HL-60 (cell line): ENCODE measurements around the gene EFHC1.

Experiments used
- GABPA ChIP-seq: IDR thresholded peaks from 2 replicates; pipeline ENCODE4 v1.6.1; 2012; ENCODE audit warnings: low read depth
- POLR2AphosphoS5 ChIP-seq: IDR thresholded peaks from 2 replicates; pipeline ENCODE4 v1.6.1; 2012; ENCODE audit warnings: low read depth
- SPI1 ChIP-seq: IDR thresholded peaks from 2 replicates; pipeline ENCODE4 v1.6.1; 2012; ENCODE audit warnings: low read depth, mild to moderate bottlenecking, borderline replicate concordance
- TF ChIP-seq, protein P1 (sequence below): IDR thresholded peaks from one replicate; pipeline ENCODE4 v1.5.1; 2011; ENCODE audit warnings: low read length, control low read depth, inconsistent platforms; ENCODE audit not compliant: insufficient read depth
- TF ChIP-seq, protein P2 (sequence below): IDR thresholded peaks from 2 replicates; pipeline ENCODE4 v1.6.1; 2012; ENCODE audit warnings: low read depth; ENCODE audit not compliant: insufficient replicate concordance

DNA sequence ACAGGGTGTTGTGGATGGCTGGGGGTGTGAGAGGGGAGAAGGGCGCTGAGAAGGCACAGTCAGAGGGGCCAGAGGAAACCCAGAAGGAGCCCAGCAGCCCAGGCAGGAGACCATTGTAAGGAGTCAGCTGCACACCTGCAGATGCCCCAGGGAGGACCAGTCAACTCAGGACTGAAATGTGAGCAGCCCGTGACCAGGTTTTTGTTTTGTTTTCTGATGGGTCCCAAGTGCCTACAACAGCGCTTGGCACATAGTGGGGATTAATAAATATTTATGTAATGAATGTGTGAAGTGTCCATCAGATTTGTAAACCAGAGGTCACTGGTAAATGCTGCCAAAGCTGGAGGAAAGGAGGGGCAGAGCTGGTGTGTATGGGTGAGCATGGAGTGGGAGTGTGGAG, 126.5 kb downstream of the EFHC1 start:
- TF ChIP-seq, protein P1, sequence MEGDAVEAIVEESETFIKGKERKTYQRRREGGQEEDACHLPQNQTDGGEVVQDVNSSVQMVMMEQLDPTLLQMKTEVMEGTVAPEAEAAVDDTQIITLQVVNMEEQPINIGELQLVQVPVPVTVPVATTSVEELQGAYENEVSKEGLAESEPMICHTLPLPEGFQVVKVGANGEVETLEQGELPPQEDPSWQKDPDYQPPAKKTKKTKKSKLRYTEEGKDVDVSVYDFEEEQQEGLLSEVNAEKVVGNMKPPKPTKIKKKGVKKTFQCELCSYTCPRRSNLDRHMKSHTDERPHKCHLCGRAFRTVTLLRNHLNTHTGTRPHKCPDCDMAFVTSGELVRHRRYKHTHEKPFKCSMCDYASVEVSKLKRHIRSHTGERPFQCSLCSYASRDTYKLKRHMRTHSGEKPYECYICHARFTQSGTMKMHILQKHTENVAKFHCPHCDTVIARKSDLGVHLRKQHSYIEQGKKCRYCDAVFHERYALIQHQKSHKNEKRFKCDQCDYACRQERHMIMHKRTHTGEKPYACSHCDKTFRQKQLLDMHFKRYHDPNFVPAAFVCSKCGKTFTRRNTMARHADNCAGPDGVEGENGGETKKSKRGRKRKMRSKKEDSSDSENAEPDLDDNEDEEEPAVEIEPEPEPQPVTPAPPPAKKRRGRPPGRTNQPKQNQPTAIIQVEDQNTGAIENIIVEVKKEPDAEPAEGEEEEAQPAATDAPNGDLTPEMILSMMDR, result no peak
- TF ChIP-seq, protein P2, sequence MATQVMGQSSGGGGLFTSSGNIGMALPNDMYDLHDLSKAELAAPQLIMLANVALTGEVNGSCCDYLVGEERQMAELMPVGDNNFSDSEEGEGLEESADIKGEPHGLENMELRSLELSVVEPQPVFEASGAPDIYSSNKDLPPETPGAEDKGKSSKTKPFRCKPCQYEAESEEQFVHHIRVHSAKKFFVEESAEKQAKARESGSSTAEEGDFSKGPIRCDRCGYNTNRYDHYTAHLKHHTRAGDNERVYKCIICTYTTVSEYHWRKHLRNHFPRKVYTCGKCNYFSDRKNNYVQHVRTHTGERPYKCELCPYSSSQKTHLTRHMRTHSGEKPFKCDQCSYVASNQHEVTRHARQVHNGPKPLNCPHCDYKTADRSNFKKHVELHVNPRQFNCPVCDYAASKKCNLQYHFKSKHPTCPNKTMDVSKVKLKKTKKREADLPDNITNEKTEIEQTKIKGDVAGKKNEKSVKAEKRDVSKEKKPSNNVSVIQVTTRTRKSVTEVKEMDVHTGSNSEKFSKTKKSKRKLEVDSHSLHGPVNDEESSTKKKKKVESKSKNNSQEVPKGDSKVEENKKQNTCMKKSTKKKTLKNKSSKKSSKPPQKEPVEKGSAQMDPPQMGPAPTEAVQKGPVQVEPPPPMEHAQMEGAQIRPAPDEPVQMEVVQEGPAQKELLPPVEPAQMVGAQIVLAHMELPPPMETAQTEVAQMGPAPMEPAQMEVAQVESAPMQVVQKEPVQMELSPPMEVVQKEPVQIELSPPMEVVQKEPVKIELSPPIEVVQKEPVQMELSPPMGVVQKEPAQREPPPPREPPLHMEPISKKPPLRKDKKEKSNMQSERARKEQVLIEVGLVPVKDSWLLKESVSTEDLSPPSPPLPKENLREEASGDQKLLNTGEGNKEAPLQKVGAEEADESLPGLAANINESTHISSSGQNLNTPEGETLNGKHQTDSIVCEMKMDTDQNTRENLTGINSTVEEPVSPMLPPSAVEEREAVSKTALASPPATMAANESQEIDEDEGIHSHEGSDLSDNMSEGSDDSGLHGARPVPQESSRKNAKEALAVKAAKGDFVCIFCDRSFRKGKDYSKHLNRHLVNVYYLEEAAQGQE, result no peak
- TF ChIP-seq GABPA, result no peak
- TF ChIP-seq POLR2AphosphoS5, result no peak
- no peak for TF ChIP-seq SPI1
